HEK293 (cell line): ENCODE measurements around the gene GRM2.

Experiments
- GLI2 ChIP-seq: fragments of 450-650 bp; formaldehyde crosslinking; IDR thresholded peaks from 2 replicates; pipeline ENCODE4; 2017; ENCODE audit warnings: missing biosample characterization, missing genetic modification characterization, low read depth, borderline replicate concordance
- KLF8 ChIP-seq: fragments of 450-650 bp; formaldehyde crosslinking; IDR thresholded peaks from 2 replicates; pipeline ENCODE4 v1.5.1; 2016; ENCODE audit warnings: missing biosample characterization, missing genetic modification characterization
- MEIS1 ChIP-seq: sonication (generic); formaldehyde crosslinking; IDR thresholded peaks from 2 replicates; pipeline ENCODE4 v1.8.1; 2022; ENCODE audit warnings: missing genetic modification reagents, mild to moderate bottlenecking, borderline replicate concordance
- MYNN ChIP-seq: fragments of 450-650 bp; formaldehyde crosslinking; IDR thresholded peaks from 2 replicates; pipeline ENCODE4 v1.5.1; 2016; ENCODE audit warnings: missing biosample characterization, missing genetic modification characterization, borderline replicate concordance
- SALL2 ChIP-seq: fragments of 450-650 bp; formaldehyde crosslinking; IDR thresholded peaks from 2 replicates; pipeline ENCODE4 v1.5.0; 2017; ENCODE audit warnings: missing biosample characterization, mild to moderate bottlenecking, missing genetic modification characterization, borderline replicate concordance
- SCRT2 ChIP-seq: fragments of 450-650 bp; formaldehyde crosslinking; IDR thresholded peaks from 2 replicates; pipeline ENCODE4 v1.5.1; 2016; ENCODE audit warnings: missing biosample characterization, missing genetic modification characterization
- YY2 ChIP-seq: fragments of 450-650 bp; formaldehyde crosslinking; IDR thresholded peaks from 2 replicates; pipeline ENCODE4 v1.5.1; 2016; ENCODE audit warnings: missing biosample characterization, missing genetic modification characterization
- ZBTB7A ChIP-seq: fragments of 450-650 bp; formaldehyde crosslinking; IDR thresholded peaks from 2 replicates; pipeline ENCODE4 v1.5.1; 2016; ENCODE audit warnings: low read depth, missing biosample characterization, missing genetic modification characterization
- ZBTB8A ChIP-seq: fragments of 450-650 bp; formaldehyde crosslinking; IDR thresholded peaks from 2 replicates; pipeline ENCODE4 v1.5.1; 2016; ENCODE audit warnings: missing biosample characterization, missing genetic modification characterization
- ZNF121 ChIP-seq: fragments of 450-650 bp; formaldehyde crosslinking; IDR thresholded peaks from 2 replicates; pipeline ENCODE4 v1.5.1; 2016; ENCODE audit warnings: missing biosample characterization, missing genetic modification characterization
- ZNF146 ChIP-seq: fragments of 450-650 bp; formaldehyde crosslinking; IDR thresholded peaks from 2 replicates; pipeline ENCODE4 v1.5.1; 2016; ENCODE audit warnings: missing biosample characterization, missing genetic modification characterization
- ZNF184 ChIP-seq: fragments of 450-650 bp; IDR thresholded peaks from 2 replicates; pipeline ENCODE4 v1.5.1; 2018; ENCODE audit warnings: missing biosample characterization, mild to moderate bottlenecking, missing genetic modification characterization
- ZNF2 ChIP-seq: fragments of 450-650 bp; formaldehyde crosslinking; IDR thresholded peaks from 2 replicates; pipeline ENCODE4 v1.5.1; 2016; ENCODE audit warnings: missing biosample characterization, missing genetic modification characterization
- ZNF341 ChIP-seq: fragments of 450-650 bp; formaldehyde crosslinking; IDR thresholded peaks from 2 replicates; pipeline ENCODE4; 2016; ENCODE audit warnings: low read depth, missing biosample characterization, missing genetic modification characterization
- ZNF394 ChIP-seq: fragments of 450-650 bp; formaldehyde crosslinking; IDR thresholded peaks from 2 replicates; pipeline ENCODE4 v1.5.1; 2016; ENCODE audit warnings: missing biosample characterization, missing genetic modification characterization, mild to moderate bottlenecking, moderate library complexity, borderline replicate concordance
- ZNF426 ChIP-seq: fragments of 450-650 bp; formaldehyde crosslinking; IDR thresholded peaks from 2 replicates; pipeline ENCODE4 v1.5.1; 2017; ENCODE audit warnings: missing biosample characterization, missing genetic modification characterization, mild to moderate bottlenecking, inconsistent platforms, moderate library complexity
- ZNF433 ChIP-seq: fragments of 450-650 bp; formaldehyde crosslinking; IDR thresholded peaks from 2 replicates; pipeline ENCODE4 v1.5.1; 2016; ENCODE audit warnings: missing biosample characterization, missing genetic modification characterization, low read depth
- ZNF473 ChIP-seq: fragments of 450-650 bp; formaldehyde crosslinking; IDR thresholded peaks from 2 replicates; pipeline ENCODE4 v1.5.1; 2017; ENCODE audit warnings: missing biosample characterization, missing genetic modification characterization
- ZNF510 ChIP-seq: fragments of 450-650 bp; formaldehyde crosslinking; IDR thresholded peaks from 2 replicates; pipeline ENCODE4 v1.5.1; 2018; ENCODE audit warnings: mild to moderate bottlenecking, missing genetic modification characterization, missing biosample characterization; ENCODE audit not compliant: insufficient replicate concordance
- ZNF558 ChIP-seq: fragments of 450-650 bp; formaldehyde crosslinking; IDR thresholded peaks from 2 replicates; pipeline ENCODE4 v1.5.1; 2016; ENCODE audit warnings: missing biosample characterization, missing genetic modification characterization
- ZNF654 ChIP-seq: fragments of 450-650 bp; formaldehyde crosslinking; IDR thresholded peaks from 2 replicates; pipeline ENCODE4 v1.5.1; 2016; ENCODE audit warnings: low read depth, missing biosample characterization, missing genetic modification characterization
- ZNF677 ChIP-seq: fragments of 450-650 bp; IDR thresholded peaks from 2 replicates; pipeline ENCODE4 v1.5.0; 2018; ENCODE audit warnings: missing biosample characterization, mild to moderate bottlenecking, missing genetic modification characterization, moderate library complexity
- ZNF747 ChIP-seq: fragments of 450-650 bp; formaldehyde crosslinking; IDR thresholded peaks from 2 replicates; pipeline ENCODE4 v1.5.1; 2016; ENCODE audit warnings: missing biosample characterization, missing genetic modification characterization
- ZNF791 ChIP-seq: fragments of 450-650 bp; formaldehyde crosslinking; IDR thresholded peaks from 2 replicates; pipeline ENCODE4 v1.5.1; 2016; ENCODE audit warnings: missing biosample characterization, missing genetic modification characterization
- ZSCAN23 ChIP-seq: fragments of 450-650 bp; formaldehyde crosslinking; IDR thresholded peaks from 2 replicates; pipeline ENCODE4 v1.5.1; 2016; ENCODE audit warnings: missing biosample characterization, missing genetic modification characterization
- ZSCAN30 ChIP-seq: fragments of 450-650 bp; IDR thresholded peaks from 2 replicates; pipeline ENCODE4 v1.5.1; 2018; ENCODE audit warnings: missing biosample characterization, mild to moderate bottlenecking, missing genetic modification characterization, moderate library complexity
- TF ChIP-seq, protein P1 (sequence below): fragments of 450-650 bp; formaldehyde crosslinking; IDR thresholded peaks from 2 replicates; pipeline ENCODE4 v1.5.1; 2016; ENCODE audit warnings: missing biosample characterization, missing genetic modification characterization, borderline replicate concordance
- TF ChIP-seq, protein P2 (sequence below): fragments of 450-650 bp; formaldehyde crosslinking; IDR thresholded peaks from 2 replicates; pipeline ENCODE4 v1.5.1; 2016; ENCODE audit warnings: missing biosample characterization, missing genetic modification characterization, low read depth
- TF ChIP-seq, protein P3 (sequence below): fragments of 450-650 bp; formaldehyde crosslinking; IDR thresholded peaks from 2 replicates; pipeline ENCODE4 v1.5.0; 2017; ENCODE audit warnings: missing biosample characterization, missing genetic modification characterization, borderline replicate concordance
- TF ChIP-seq, protein P4 (sequence below): fragments of 450-650 bp; formaldehyde crosslinking; IDR thresholded peaks from 2 replicates; pipeline ENCODE4 v1.5.1; 2016; ENCODE audit warnings: missing biosample characterization, missing genetic modification characterization

GRM2 gene

DNA sequence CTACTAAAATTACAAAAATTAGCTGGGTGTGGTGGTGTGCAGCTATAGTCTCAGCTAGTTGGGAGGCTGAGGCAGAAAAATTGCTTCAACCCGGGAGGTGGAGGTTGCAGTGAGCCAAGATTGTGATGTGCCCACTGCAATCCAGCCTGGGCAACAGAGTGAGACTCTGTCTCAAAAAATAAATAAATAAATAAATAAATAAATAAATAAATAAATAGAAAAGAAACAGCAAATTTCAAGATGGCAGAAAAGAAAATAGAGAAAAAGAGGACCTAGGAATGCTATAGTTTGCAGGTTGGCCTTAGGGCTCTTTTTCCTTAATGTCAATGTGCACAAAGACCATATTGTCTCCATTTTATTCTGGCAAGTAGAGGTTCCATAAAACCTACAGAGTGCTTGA is 44.0 kb downstream of the GRM2 start (continued):
- TF ChIP-seq, protein P1, sequence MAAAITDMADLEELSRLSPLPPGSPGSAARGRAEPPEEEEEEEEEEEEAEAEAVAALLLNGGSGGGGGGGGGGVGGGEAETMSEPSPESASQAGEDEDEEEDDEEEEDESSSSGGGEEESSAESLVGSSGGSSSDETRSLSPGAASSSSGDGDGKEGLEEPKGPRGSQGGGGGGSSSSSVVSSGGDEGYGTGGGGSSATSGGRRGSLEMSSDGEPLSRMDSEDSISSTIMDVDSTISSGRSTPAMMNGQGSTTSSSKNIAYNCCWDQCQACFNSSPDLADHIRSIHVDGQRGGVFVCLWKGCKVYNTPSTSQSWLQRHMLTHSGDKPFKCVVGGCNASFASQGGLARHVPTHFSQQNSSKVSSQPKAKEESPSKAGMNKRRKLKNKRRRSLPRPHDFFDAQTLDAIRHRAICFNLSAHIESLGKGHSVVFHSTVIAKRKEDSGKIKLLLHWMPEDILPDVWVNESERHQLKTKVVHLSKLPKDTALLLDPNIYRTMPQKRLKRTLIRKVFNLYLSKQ (tag by site-specific recombination) = no peak
- TF ChIP-seq GLI2 (tag by site-specific recombination) (no peak; the same call in 1 of the 2 replicates), ZNF433 (tag by site-specific recombination) (0 out of 2 replicates have a peak, but pooled peaks have one; percentile 13), ZNF791 (tag by site-specific recombination) (no peak), ZNF121 (tag by site-specific recombination) (no peak), MEIS1 (no peak), ZNF473 (tag by site-specific recombination) (no peak), ZNF510 (tag by site-specific recombination) (peak; percentile 18), ZSCAN30 (tag by site-specific recombination) (no peak), ZNF558 (0 out of 2 replicates have a peak, but pooled peaks have one; percentile 30), ZSCAN23 (no peak), ZNF184 (tag by site-specific recombination) (no peak), ZNF341 (tag by site-specific recombination) (no peak), SALL2 (tag by site-specific recombination) (no peak), ZNF747 (tag by site-specific recombination) (no peak), ZNF2 (tag by site-specific recombination) (no peak), ZBTB8A (peak; percentile 39; the same call in 1 of the 2 replicates), ZNF146 (tag by site-specific recombination) (no peak), ZNF426 (tag by site-specific recombination) (peak; percentile 67), MYNN (tag by site-specific recombination) (no peak), ZBTB7A (tag by site-specific recombination) (no peak), ZNF394 (tag by site-specific recombination) (peak; percentile 78; the same call in 1 of the 2 replicates), KLF8 (tag by site-specific recombination) (no peak), ZNF677 (tag by site-specific recombination) (no peak), ZNF654 (tag by site-specific recombination) (peak; percentile 7; the same call in 1 of the 2 replicates), SCRT2 (no peak), YY2 (no peak)
- TF ChIP-seq, protein P2, sequence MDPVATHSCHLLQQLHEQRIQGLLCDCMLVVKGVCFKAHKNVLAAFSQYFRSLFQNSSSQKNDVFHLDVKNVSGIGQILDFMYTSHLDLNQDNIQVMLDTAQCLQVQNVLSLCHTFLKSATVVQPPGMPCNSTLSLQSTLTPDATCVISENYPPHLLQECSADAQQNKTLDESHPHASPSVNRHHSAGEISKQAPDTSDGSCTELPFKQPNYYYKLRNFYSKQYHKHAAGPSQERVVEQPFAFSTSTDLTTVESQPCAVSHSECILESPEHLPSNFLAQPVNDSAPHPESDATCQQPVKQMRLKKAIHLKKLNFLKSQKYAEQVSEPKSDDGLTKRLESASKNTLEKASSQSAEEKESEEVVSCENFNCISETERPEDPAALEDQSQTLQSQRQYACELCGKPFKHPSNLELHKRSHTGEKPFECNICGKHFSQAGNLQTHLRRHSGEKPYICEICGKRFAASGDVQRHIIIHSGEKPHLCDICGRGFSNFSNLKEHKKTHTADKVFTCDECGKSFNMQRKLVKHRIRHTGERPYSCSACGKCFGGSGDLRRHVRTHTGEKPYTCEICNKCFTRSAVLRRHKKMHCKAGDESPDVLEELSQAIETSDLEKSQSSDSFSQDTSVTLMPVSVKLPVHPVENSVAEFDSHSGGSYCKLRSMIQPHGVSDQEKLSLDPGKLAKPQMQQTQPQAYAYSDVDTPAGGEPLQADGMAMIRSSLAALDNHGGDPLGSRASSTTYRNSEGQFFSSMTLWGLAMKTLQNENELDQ (tag by site-specific recombination) = no peak
- TF ChIP-seq, protein P3, sequence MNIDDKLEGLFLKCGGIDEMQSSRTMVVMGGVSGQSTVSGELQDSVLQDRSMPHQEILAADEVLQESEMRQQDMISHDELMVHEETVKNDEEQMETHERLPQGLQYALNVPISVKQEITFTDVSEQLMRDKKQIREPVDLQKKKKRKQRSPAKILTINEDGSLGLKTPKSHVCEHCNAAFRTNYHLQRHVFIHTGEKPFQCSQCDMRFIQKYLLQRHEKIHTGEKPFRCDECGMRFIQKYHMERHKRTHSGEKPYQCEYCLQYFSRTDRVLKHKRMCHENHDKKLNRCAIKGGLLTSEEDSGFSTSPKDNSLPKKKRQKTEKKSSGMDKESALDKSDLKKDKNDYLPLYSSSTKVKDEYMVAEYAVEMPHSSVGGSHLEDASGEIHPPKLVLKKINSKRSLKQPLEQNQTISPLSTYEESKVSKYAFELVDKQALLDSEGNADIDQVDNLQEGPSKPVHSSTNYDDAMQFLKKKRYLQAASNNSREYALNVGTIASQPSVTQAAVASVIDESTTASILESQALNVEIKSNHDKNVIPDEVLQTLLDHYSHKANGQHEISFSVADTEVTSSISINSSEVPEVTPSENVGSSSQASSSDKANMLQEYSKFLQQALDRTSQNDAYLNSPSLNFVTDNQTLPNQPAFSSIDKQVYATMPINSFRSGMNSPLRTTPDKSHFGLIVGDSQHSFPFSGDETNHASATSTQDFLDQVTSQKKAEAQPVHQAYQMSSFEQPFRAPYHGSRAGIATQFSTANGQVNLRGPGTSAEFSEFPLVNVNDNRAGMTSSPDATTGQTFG (tag by site-specific recombination) = no peak
- TF ChIP-seq, protein P4, sequence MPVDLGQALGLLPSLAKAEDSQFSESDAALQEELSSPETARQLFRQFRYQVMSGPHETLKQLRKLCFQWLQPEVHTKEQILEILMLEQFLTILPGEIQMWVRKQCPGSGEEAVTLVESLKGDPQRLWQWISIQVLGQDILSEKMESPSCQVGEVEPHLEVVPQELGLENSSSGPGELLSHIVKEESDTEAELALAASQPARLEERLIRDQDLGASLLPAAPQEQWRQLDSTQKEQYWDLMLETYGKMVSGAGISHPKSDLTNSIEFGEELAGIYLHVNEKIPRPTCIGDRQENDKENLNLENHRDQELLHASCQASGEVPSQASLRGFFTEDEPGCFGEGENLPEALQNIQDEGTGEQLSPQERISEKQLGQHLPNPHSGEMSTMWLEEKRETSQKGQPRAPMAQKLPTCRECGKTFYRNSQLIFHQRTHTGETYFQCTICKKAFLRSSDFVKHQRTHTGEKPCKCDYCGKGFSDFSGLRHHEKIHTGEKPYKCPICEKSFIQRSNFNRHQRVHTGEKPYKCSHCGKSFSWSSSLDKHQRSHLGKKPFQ (tag by site-specific recombination) = no peak
